NCI-H1105 (cell line): ENCODE measurements around the gene RPL7A.
A peak's percentile ranks its signal among the peaks of the same experiment; 100 is the strongest.
"Not testable (repeated sequence)": the region's sequence is repeated elsewhere in the genome, so short reads cannot be mapped to it uniquely, and the experiment has no call there.

Experiments
- DNase-seq: peaks from one replicate; lab custom pipeline; 2025; lab: John Stamatoyannopoulos, UW

RPL7A gene

GRCh38 chr9:133347985-133348717 is at the start of gene RPL7A, which contains the start of gene MED22:
RPL7A (plus strand) TSS chr9:133348218; CDS start chr9:133348244, 26 bp downstream.
MED22 (minus strand) TSS chr9:133348131; CDS start chr9:133346662, 1,469 bp downstream.
- peak; percentile 90 for DNase-seq

GRCh38 chr9:133299996-133300395 is 48.0 kb upstream of the RPL7A start:
- not testable (repeated sequence) for DNase-seq

- no peak for DNase-seq
Measured at GRCh38 chr9:133301253-133302230, 46.5 kb upstream of the RPL7A start.

- no peak for DNase-seq
Measured at GRCh38 chr9:133303266-133304157, 44.5 kb upstream of the RPL7A start.

GRCh38 chr9:133304158-133304470 is 43.9 kb upstream of the RPL7A start:
- DNase-seq = no peak

GRCh38 chr9:133304477-133305377 is 43.3 kb upstream of the RPL7A start:
- DNase-seq = no peak

- no peak for DNase-seq
Measured at GRCh38 chr9:133305731-133306130, 42.3 kb upstream of the RPL7A start.

GRCh38 chr9:133306242-133307204 is 41.5 kb upstream of the RPL7A start:
- DNase-seq = no peak

GRCh38 chr9:133307301-133307700 is 40.7 kb upstream of the RPL7A start:
- no peak for DNase-seq

GRCh38 chr9:133309608-133310007 is 38.4 kb upstream of the RPL7A start:
- no peak for DNase-seq

GRCh38 chr9:133315997-133316396 is 32.0 kb upstream of the RPL7A start:
- DNase-seq = no peak

- DNase-seq = not testable (repeated sequence)
Measured at GRCh38 chr9:133317551-133317950, 30.5 kb upstream of the RPL7A start.

GRCh38 chr9:133320421-133320881 is 27.6 kb upstream of the RPL7A start:
- no peak for DNase-seq

GRCh38 chr9:133321411-133321935 is 26.5 kb upstream of the RPL7A start:
- no peak for DNase-seq

GRCh38 chr9:133322701-133323100 is 25.3 kb upstream of the RPL7A start:
- no peak for DNase-seq

- no peak for DNase-seq
Measured at GRCh38 chr9:133323211-133323610, 24.8 kb upstream of the RPL7A start.

GRCh38 chr9:133323991-133324703 is 23.9 kb upstream of the RPL7A start:
- no peak for DNase-seq

GRCh38 chr9:133327021-133327420 is 21.0 kb upstream of the RPL7A start:
- DNase-seq = not testable (repeated sequence)
